ENCODE results near the gene BHLHE23.
A peak's percentile ranks its signal among the peaks of the same experiment; 100 is the strongest.

The BHLHE23 gene

GRCh38 chr20:63009045-63009961 is 2.5 kb upstream of the BHLHE23 start:
- peak; percentile 74 for DNase-seq (ENCODE audit: low read depth)

GRCh38 chr20:63008541-63009044 is 1.8 kb upstream of the BHLHE23 start:
- no peak for DNase-seq (ENCODE audit: low read depth)

GRCh38 chr20:63007646-63008488 is 1.1 kb upstream of the BHLHE23 start:
- no peak for DNase-seq (ENCODE audit: low read depth)

- DNase-seq (ENCODE audit: low read depth) = no peak
These were observed 539 bp upstream of the BHLHE23 start for GRCh38 chr20:63007360-63007645.

GRCh38 chr20:63005862-63006539 is 763 bp downstream of the BHLHE23 start:
- DNase-seq (ENCODE audit: low read depth) = no peak

- no peak for DNase-seq (ENCODE audit: low read depth)
These were observed 1.4 kb downstream of the BHLHE23 start for GRCh38 chr20:63005365-63005861.

GRCh38 chr20:63004607-63005364 is 2.0 kb downstream of the BHLHE23 start:
- DNase-seq (ENCODE audit: low read depth) = no peak

GRCh38 chr20:63003546-63003945 is 3.2 kb downstream of the BHLHE23 start:
- DNase-seq (ENCODE audit: low read depth) = no peak

GRCh38 chr20:63002511-63002910 is 4.3 kb downstream of the BHLHE23 start:
- no peak for DNase-seq (ENCODE audit: low read depth)

GRCh38 chr20:63000958-63001357 is 5.8 kb downstream of the BHLHE23 start:
- DNase-seq (ENCODE audit: low read depth) = no peak

- DNase-seq (ENCODE audit: low read depth) = no peak
These were observed 6.7 kb downstream of the BHLHE23 start for GRCh38 chr20:63000036-63000435.

GRCh38 chr20:62999580-62999979 is 7.2 kb downstream of the BHLHE23 start:
- DNase-seq (ENCODE audit: low read depth) = no peak

- no peak for DNase-seq (ENCODE audit: low read depth)
These were observed 8.3 kb downstream of the BHLHE23 start for GRCh38 chr20:62998449-62998848.

GRCh38 chr20:62997417-62998035 is 9.2 kb downstream of the BHLHE23 start:
- DNase-seq (ENCODE audit: low read depth) = no peak

GRCh38 chr20:62996596-62996982 is 10.2 kb downstream of the BHLHE23 start:
- DNase-seq (ENCODE audit: low read depth) = no peak

GRCh38 chr20:62995898-62996595 is 10.7 kb downstream of the BHLHE23 start:
- no peak for DNase-seq (ENCODE audit: low read depth)

GRCh38 chr20:62995481-62995880 is 11.3 kb downstream of the BHLHE23 start:
- no peak for DNase-seq (ENCODE audit: low read depth)

- no peak for DNase-seq (ENCODE audit: low read depth)
These were observed 11.9 kb downstream of the BHLHE23 start for GRCh38 chr20:62994869-62995281.

GRCh38 chr20:62993856-62994494 is 12.8 kb downstream of the BHLHE23 start:
- no peak for DNase-seq (ENCODE audit: low read depth)

GRCh38 chr20:62991863-62992262 is 14.9 kb downstream of the BHLHE23 start:
- no peak for DNase-seq (ENCODE audit: low read depth)

Data from activated T-cell treated with anti-CD3 and anti-CD28 coated beads for 24 hours (primary cell).